K562 (cell line): ENCODE results near the gene NDRG3. TPM values are rescaled to one million over a fixed set of nuclear protein-coding genes. Genes with fewer than 3 reads are reported as not detected.

Source experiments
- ATAC-seq: fragments of 200-7000 bp; cut with Tn5 transposase; 3 replicates; pipeline ENCODE4 v1.9.1; 2020; ENCODE audit warnings: moderate library complexity
- BruUV-seq: library from RNA; stranded (reverse); fragments of 400-500 nt; replicated peaks from 2 replicates; lab custom pipeline; 2021; lab: Mats Ljungman, UMichigan
- CTCF ChIA-PET: fragments of 300-600 bp; formaldehyde crosslinking; extraction: SDS; loops from one replicate; lab custom pipeline; 2021; ENCODE audit warnings: low intra/inter-chr PET ratio; lab: Yijun Ruan, JAX
- POLR2A ChIA-PET: fragments of 300-600, 350-650 bp; sonication (Branson Sonifier 250); formaldehyde crosslinking; extraction: SDS; loops from one replicate; lab custom pipeline; 2021; ENCODE audit warnings: antibody characterized with exemption, inconsistent platforms; lab: Yijun Ruan, JAX
- DNase-seq, 4 experiments: peaks; one replicate each; pipeline versions ENCODE4 v3.0.0 to v3.0.0-alpha.2; 2011 to 2018; ENCODE audit warnings: low spot score in 3 of 4, mixed read lengths in 3 of 4; ENCODE audit errors: extremely low read depth in 1 of 4
- FAIRE-seq: peaks from 2 replicates; lab custom pipeline; 2011; peaks lifted over from hg19 to GRCh38; lab: Jason Lieb, UNC
- H2AFZ ChIP-seq: 2 replicates; pipeline ENCODE4 v1.6.0; 2011; ENCODE audit warnings: low read depth, low read length, control low read depth, inconsistent platforms
- H3K27ac ChIP-seq: fragments of 200-600 bp; 3 replicates; pipeline ENCODE4 v1.8.0; 2011; ENCODE audit warnings: low read depth, mild to moderate bottlenecking, control low read depth, inconsistent platforms, low read length, moderate library complexity, mixed read lengths; ENCODE audit errors: extremely low read depth
- H3K27me3 ChIP-seq, 2 experiments: fragments of 300-600 bp in 1 of 2; 2 replicates in 1 of 2; 3 replicates in 1 of 2; pipeline versions ENCODE4 v1.6.0 to v1.8.0; 2011; ENCODE audit warnings: inconsistent platforms in 2 of 2, low read length in 2 of 2, mild to moderate bottlenecking in 1 of 2, mixed read lengths in 1 of 2, moderate library complexity in 1 of 2; ENCODE audit not compliant: control insufficient read depth in 2 of 2, insufficient read depth in 2 of 2
- H3K36me3 ChIP-seq: fragments of 300-600 bp; 3 replicates; pipeline ENCODE4 v1.8.0; 2011; ENCODE audit warnings: mild to moderate bottlenecking, low read length, inconsistent platforms; ENCODE audit not compliant: control insufficient read depth, insufficient read depth
- H3K4me1 ChIP-seq, 2 experiments: fragments of 200-600 bp in 1 of 2; replicated peaks in 1 of 2; 2 replicates in 1 of 2; 3 replicates in 1 of 2; pipeline versions ENCODE4 v1.5.1 to v1.8.0; 2011; ENCODE audit warnings: inconsistent platforms in 2 of 2, low read length in 2 of 2, mild to moderate bottlenecking in 1 of 2, mixed read lengths in 1 of 2, moderate library complexity in 1 of 2; ENCODE audit not compliant: control insufficient read depth in 2 of 2, insufficient read depth in 2 of 2
- H3K4me2 ChIP-seq: 2 replicates; pipeline ENCODE4 v1.6.1; 2011; ENCODE audit warnings: low read length, control low read depth, inconsistent platforms, mixed read lengths; ENCODE audit not compliant: insufficient read depth
- H3K4me3 ChIP-seq: fragments of 200-600 bp; sonication (generic), shearing (Covaris generic); 2 replicates; pipeline ENCODE4 v1.5.1; 2016; ENCODE audit warnings: control low read depth, inconsistent platforms
- H3K79me2 ChIP-seq: fragments of 200-600 bp; 3 replicates; pipeline ENCODE4 v1.8.0; 2011; ENCODE audit warnings: low read length, inconsistent platforms; ENCODE audit not compliant: control insufficient read depth, insufficient read depth
- H3K9ac ChIP-seq, 2 experiments: 2 replicates each; pipeline versions ENCODE4 v1.6.0 to v1.6.1; 2011; ENCODE audit warnings: low read depth in 2 of 2, low read length in 2 of 2, control low read depth in 1 of 2, inconsistent platforms in 1 of 2, mild to moderate bottlenecking in 1 of 2, mixed read lengths in 1 of 2; ENCODE audit not compliant: insufficient read depth in 1 of 2
- H3K9me1 ChIP-seq: one replicate; pipeline ENCODE4 v1.6.0; 2011; ENCODE audit warnings: inconsistent platforms, mild to moderate bottlenecking, low read length, moderate library complexity; ENCODE audit not compliant: control insufficient read depth, insufficient read depth
- H3K9me3 ChIP-seq: replicated peaks from 2 replicates; pipeline ENCODE4 v1.5.1; 2011; ENCODE audit warnings: low read depth, low read length, inconsistent platforms; ENCODE audit not compliant: control insufficient read depth, insufficient read depth
- H4K20me1 ChIP-seq: replicated peaks from 2 replicates; pipeline ENCODE4 v1.6.1; 2011; ENCODE audit warnings: low read length, inconsistent platforms, mixed read lengths; ENCODE audit not compliant: control insufficient read depth, insufficient read depth
- CBFA2T3 ChIP-seq: fragments of 450-650 bp; IDR thresholded peaks from 2 replicates; pipeline ENCODE4 v1.6.1; 2017
- HDAC2 ChIP-seq: fragments of 450-650 bp; IDR thresholded peaks from 2 replicates; pipeline ENCODE4 v1.6.1; 2016; ENCODE audit warnings: mild to moderate bottlenecking
- PKNOX1 ChIP-seq: fragments of 450-650 bp; IDR thresholded peaks from 2 replicates; pipeline ENCODE4 v1.6.1; 2016
- WGBS: fragments of 100-300 bp; shearing (Covaris generic); methylation state at CpG from one replicate; pipeline ENCODE4 v1.1.6; 2016; ENCODE audit warnings: low coverage, mixed read lengths; ENCODE audit not compliant: insufficient coverage; ENCODE audit errors: missing lambda C conversion rate; 5-methylcytosine and 5-hydroxymethylcytosine counted together
- in situ Hi-C: fragments of 300-500 bp; cut with MboI; formaldehyde crosslinking; loops from 4 replicates; pipeline ENCODE4 v1.15.0; 2018; ENCODE audit warnings: inconsistent platforms, mixed read lengths
- intact Hi-C: fragments of 100-400 bp; cut with micrococcal nuclease; formaldehyde crosslinking; loops from 2 replicates; pipeline ENCODE4 v1.14.2; 2022
- polyA plus RNA-seq, 8 experiments: library from polyadenylated mRNA; depleted of rRNA in 4 of 8; stranded (reverse) in 5 of 8; unstranded in 3 of 8; fragments of >200 nt; fragmentation: Nextera tagmentation in 2 of 8; fragmentation: Illumina TruSeq in 1 of 8; extraction: Ambion mirVana in 2 of 8; extraction: Trizol in 1 of 8; gene quantifications; 2 replicates each; pipeline versions ENCODE4 v1.2.1 to v1.2.3, GENCODE V29; 2011 to 2014; ENCODE audit warnings: inconsistent platforms in 1 of 8, missing spikeins in 1 of 8
- total RNA-seq, 7 experiments: library from RNA; depleted of rRNA in 6 of 7; stranded (reverse); fragments of >200 nt in 6 of 7; fragmentation: Illumina TruSeq in 2 of 7; extraction: Trizol in 2 of 7; gene quantifications; 2 replicates each; pipeline versions ENCODE4 v1.2.1 to v1.2.3, GENCODE V29; 2011 to 2021; ENCODE audit warnings: low replicate concordance in 1 of 7

The NDRG3 gene
- total and polyA plus RNA-seq, 9 of the 15 experiments (the other 6 are each of a cell fraction or from before 2014, with no cell fraction given) = 14.6 to 39.4 (median 24.4) TPM

- peak; percentile 59 for FAIRE-seq
These were observed 121.6 kb downstream of the NDRG3 start for GRCh38 chr20:36624068-36624943.

More at GRCh38 chr20:36624068-36624943, 121.6 kb downstream of the NDRG3 start:
- DNase-seq = no peak
- Histone ChIP-seq H3K27me3 (no peaks in the 10 kb centered on the region), H4K20me1 (no peaks in the 10 kb centered on the region), H3K9me3 (no peaks in the 10 kb centered on the region), H3K9ac (peak overlapping the region in 1 of 2 experiments; percentile 36; a peak in 1 of 4 replicates), H3K9me1 (no peaks in the 10 kb centered on the region), H3K36me3 (no peaks in the 10 kb centered on the region), H3K4me3 (no peak overlapping the region), H3K4me1 (peaks cover 0 to 4% of the 10 kb centered on the region in 2 experiments; a peak in 1 of 5 replicates), H3K27ac (no peak overlapping the region), H2AFZ (peak overlapping the region; percentile 67), H3K4me2 (no peak overlapping the region), H3K79me2 (no peaks in the 10 kb centered on the region)
- 40% methylated on average over 14 of the region's 14 CpGs for WGBS
- ChIA-PET POLR2A (interaction anchor here (0.6 to 1.8 kb wide), 6 partner anchors 8 to 65 kb away, joined by 3 to 10 read pairs (median 4); no protein-coding TSS in a partner anchor), CTCF (no interaction called here)
- in situ Hi-C loops = no loop called here
- peak; percentile 71 for ATAC-seq
- peak; percentile 40 for TF ChIP-seq CBFA2T3
- no peak for TF ChIP-seq HDAC2
- TF ChIP-seq PKNOX1 = peak; percentile 67
- BruUV-seq = no TSS peak
- intact Hi-C loops = no loop called here
